IMR-90 (cell line): ENCODE data around the gene PGAP1. TPM values are rescaled to one million over a fixed set of nuclear protein-coding genes. Genes with fewer than 3 reads are reported as not detected.

Experiments used
- ATAC-seq: fragments of 200-7000 bp; cut with Tn5 transposase; 2 replicates; pipeline ENCODE4 v1.9.1; 2020; ENCODE audit warnings: low read depth, mild to moderate bottlenecking, moderate library complexity
- BruUV-seq: library from RNA; stranded (reverse); fragments of 400-500 nt; replicated peaks from 2 replicates; lab custom pipeline; 2021; lab: Mats Ljungman, UMichigan
- CTCF ChIA-PET: fragments of 300-600 bp; formaldehyde crosslinking; extraction: SDS; loops from one replicate; lab custom pipeline; 2021; ENCODE audit warnings: antibody characterized with exemption; lab: Yijun Ruan, JAX
- POLR2A ChIA-PET: fragments of 300-600 bp; sonication (Branson Sonifier 250); formaldehyde crosslinking; loops from one replicate; lab custom pipeline; 2022; ENCODE audit warnings: antibody characterized with exemption; ENCODE audit not compliant: unreplicated experiment; lab: Charles Lee
- DNase-seq: peaks from one replicate; pipeline ENCODE4 v3.0.0; 2013
- H2AFZ ChIP-seq: replicated peaks from 2 replicates; pipeline ENCODE3; 2013; ENCODE audit warnings: low read length, mild to moderate bottlenecking; ENCODE audit not compliant: poor library complexity
- H2AK5ac ChIP-seq: 2 replicates; pipeline ENCODE4 v1.6.1; 2013; ENCODE audit warnings: low read depth, low read length, inconsistent platforms
- H2AK9ac ChIP-seq: replicated peaks from 2 replicates; pipeline ENCODE3; 2013; ENCODE audit warnings: mild to moderate bottlenecking, low read depth, low read length, moderate library complexity; ENCODE audit not compliant: poor library complexity
- H2BK120ac ChIP-seq: 2 replicates; pipeline ENCODE4 v1.6.1; 2013; ENCODE audit warnings: low read depth, low read length, inconsistent platforms
- H2BK15ac ChIP-seq: 3 replicates; pipeline ENCODE4 v1.6.1; 2013; ENCODE audit warnings: low read depth, low read length, inconsistent platforms
- H2BK20ac ChIP-seq: 2 replicates; pipeline ENCODE4 v1.6.1; 2013; ENCODE audit warnings: low read depth, mild to moderate bottlenecking, inconsistent platforms, low read length, moderate library complexity
- H2BK5ac ChIP-seq: 2 replicates; pipeline ENCODE4 v1.6.1; 2013; ENCODE audit warnings: mild to moderate bottlenecking, low read depth, low read length, inconsistent platforms; ENCODE audit not compliant: poor library complexity, severe bottlenecking
- H3K14ac ChIP-seq: replicated peaks from 2 replicates; pipeline ENCODE4 v1.6.1; 2013; ENCODE audit warnings: low read depth, low read length, inconsistent platforms
- H3K18ac ChIP-seq: 2 replicates; pipeline ENCODE4 v1.6.1; 2013; ENCODE audit warnings: low read depth, low read length, control low read depth
- H3K23ac ChIP-seq: 2 replicates; pipeline ENCODE4 v1.6.1; 2013; ENCODE audit warnings: low read depth, low read length, inconsistent platforms
- H3K27ac ChIP-seq: 2 replicates; pipeline ENCODE4 v1.5.1; 2013; ENCODE audit warnings: mild to moderate bottlenecking, control low read depth, low read length; ENCODE audit not compliant: insufficient read depth
- H3K27me3 ChIP-seq: 2 replicates; pipeline ENCODE4 v1.6.1; 2013; ENCODE audit warnings: low read length; ENCODE audit not compliant: control insufficient read depth, insufficient read depth
- H3K36me3 ChIP-seq: 2 replicates; pipeline ENCODE4 v1.6.1; 2013; ENCODE audit warnings: low read length, mixed read lengths; ENCODE audit not compliant: control insufficient read depth, insufficient read depth
- H3K4ac ChIP-seq: 2 replicates; pipeline ENCODE4 v1.6.1; 2013; ENCODE audit warnings: low read depth, low read length, inconsistent platforms
- H3K4me1 ChIP-seq: 2 replicates; pipeline ENCODE4 v1.6.1; 2013; ENCODE audit warnings: low read length, mixed read lengths; ENCODE audit not compliant: control insufficient read depth, insufficient read depth
- H3K4me2 ChIP-seq: 2 replicates; pipeline ENCODE4 v1.6.1; 2013; ENCODE audit warnings: low read depth, mild to moderate bottlenecking, control low read depth, low read length, moderate library complexity
- H3K4me3 ChIP-seq: 2 replicates; pipeline ENCODE4 v1.5.1; 2013; ENCODE audit warnings: low read depth, mild to moderate bottlenecking, control low read depth, low read length, moderate library complexity; ENCODE audit not compliant: insufficient read depth
- H3K56ac ChIP-seq: 2 replicates; pipeline ENCODE4 v1.6.1; 2013; ENCODE audit warnings: low read length, inconsistent platforms; ENCODE audit not compliant: insufficient read depth; ENCODE audit errors: extremely low read depth
- H3K79me1 ChIP-seq, 2 experiments: 2 replicates each; pipeline ENCODE4 v1.6.1; 2013; ENCODE audit warnings: low read length in 2 of 2, inconsistent platforms in 1 of 2, low read depth in 1 of 2
- H3K9ac ChIP-seq: 2 replicates; pipeline ENCODE4 v1.6.1; 2013; ENCODE audit warnings: low read depth, low read length, control low read depth
- H3K9me1 ChIP-seq: 2 replicates; pipeline ENCODE4 v1.6.1; 2013; ENCODE audit warnings: low read length, inconsistent platforms; ENCODE audit not compliant: insufficient read depth
- H3K9me3 ChIP-seq: 2 replicates; pipeline ENCODE4 v1.6.1; 2013; ENCODE audit warnings: low read length; ENCODE audit not compliant: control insufficient read depth, insufficient read depth
- H4K20me1 ChIP-seq: 2 replicates; pipeline ENCODE4 v1.6.1; 2013; ENCODE audit warnings: low read length, inconsistent platforms; ENCODE audit not compliant: insufficient read depth
- H4K5ac ChIP-seq: 2 replicates; pipeline ENCODE4 v1.6.1; 2013; ENCODE audit warnings: mild to moderate bottlenecking, low read depth, low read length, control low read depth
- H4K8ac ChIP-seq, 2 experiments: 2 replicates each; pipeline ENCODE4 v1.6.1; 2013; ENCODE audit warnings: low read depth in 2 of 2, low read length in 2 of 2, control low read depth in 1 of 2, inconsistent platforms in 1 of 2
- H4K91ac ChIP-seq: 2 replicates; pipeline ENCODE4 v1.6.1; 2013; ENCODE audit warnings: low read depth, low read length, inconsistent platforms; ENCODE audit not compliant: insufficient read depth
- BHLHE40 ChIP-seq: fragments of 150-350 bp; IDR thresholded peaks from 2 replicates; pipeline ENCODE4 v1.6.1; 2016; ENCODE audit warnings: mild to moderate bottlenecking, low read depth, low read length
- CHD1 ChIP-seq: IDR thresholded peaks from 2 replicates; pipeline ENCODE4 v1.6.1; 2012; ENCODE audit warnings: low read depth, low read length, improper control_type of control experiment
- MAZ ChIP-seq: IDR thresholded peaks from 2 replicates; pipeline ENCODE4 v1.6.1; 2012; ENCODE audit warnings: low read depth, mild to moderate bottlenecking, low read length, improper control_type of control experiment, moderate library complexity, borderline replicate concordance
- NFE2L2 ChIP-seq: fragments of 150-350 bp; IDR thresholded peaks from 2 replicates; pipeline ENCODE4 v1.6.1; 2016; ENCODE audit warnings: low read depth, mild to moderate bottlenecking, low read length
- POLR2A ChIP-seq: IDR thresholded peaks from 2 replicates; pipeline ENCODE4 v1.6.1; 2012; ENCODE audit warnings: mild to moderate bottlenecking, low read depth, low read length
- RFX5 ChIP-seq: IDR thresholded peaks from 2 replicates; pipeline ENCODE4 v1.8.0; 2012; ENCODE audit warnings: low read depth, mild to moderate bottlenecking, low read length, moderate library complexity
- USF2 ChIP-seq: fragments of 150-350 bp; IDR thresholded peaks from 2 replicates; pipeline ENCODE4 v1.6.1; 2017; ENCODE audit warnings: mild to moderate bottlenecking, antibody characterized with exemption, low read length, low read depth
- WGBS, 2 experiments: methylation state at CpG; one replicate each; pipeline versions ENCODE4 v1.1.5 to v1.1.7; 2013; ENCODE audit warnings: missing lambda C conversion rate in 2 of 2; ENCODE audit not compliant: insufficient read length in 1 of 2; ENCODE audit errors: extremely low coverage in 2 of 2; 5-methylcytosine and 5-hydroxymethylcytosine counted together
- dilution Hi-C: fragments of 300-500 bp; cut with HindIII; formaldehyde crosslinking; loops from one replicate; pipeline ENCODE4 v1.14.3; 2018; ENCODE audit warnings: low sequenced_read_pairs; ENCODE audit not compliant: unreplicated experiment
- in situ Hi-C: fragments of 300-500 bp; cut with MboI; formaldehyde crosslinking; loops from 3 replicates; pipeline ENCODE4 v1.14.3; 2019; ENCODE audit warnings: low sequenced_read_pairs, inconsistent platforms, mixed read lengths
- intact Hi-C: fragments of 100-400 bp; cut with micrococcal nuclease; formaldehyde crosslinking; loops from 2 replicates; pipeline ENCODE4 v1.10.0; 2022
- polyA plus RNA-seq, 3 experiments: library from polyadenylated mRNA; depleted of rRNA; stranded (reverse); fragments of >200 nt; gene quantifications; 2 replicates each; pipeline ENCODE4 v1.2.3, GENCODE V29; 2012; ENCODE audit warnings: low replicate concordance in 1 of 3
- total RNA-seq: library from RNA; depleted of rRNA; stranded (reverse); fragments of >200 nt; gene quantifications from 2 replicates; pipeline ENCODE4 v1.2.3, GENCODE V29; 2012

The PGAP1 gene
- total and polyA plus RNA-seq, 2 of the 4 experiments (the other 2 are of a cell fraction) = 1.9 to 5.7 TPM

DNA sequence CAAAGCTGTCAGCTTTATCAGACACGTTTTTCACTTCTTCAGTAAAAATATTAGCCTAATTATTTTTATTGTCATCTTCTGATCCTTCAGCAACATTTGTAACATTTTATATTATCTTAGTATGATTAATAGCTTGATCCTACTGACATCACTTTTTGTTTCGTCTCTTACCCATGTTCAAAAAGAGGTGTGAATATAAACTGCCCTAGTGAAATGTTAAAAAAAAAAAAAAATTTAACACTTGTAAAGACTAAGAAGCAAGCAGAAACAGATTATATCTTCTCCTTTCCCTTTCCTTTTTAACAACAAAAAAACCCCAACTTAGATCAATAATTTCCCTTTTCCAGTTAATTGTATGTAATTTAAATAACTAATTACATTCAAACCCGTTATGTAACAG lies 81.1 kb downstream of the PGAP1 start:
- no peak overlapping the region for H3K56ac ChIP-seq
- H3K27ac ChIP-seq = no peak overlapping the region
- no peak overlapping the region for H4K91ac ChIP-seq
- H2BK120ac ChIP-seq = no peak overlapping the region
- no peak overlapping the region for H3K4ac ChIP-seq
- ATAC-seq (no peak), DNase-seq (no peak)
- no peaks in the 10 kb centered on the region for H4K20me1 ChIP-seq
- H2BK5ac ChIP-seq = no peak overlapping the region
- H4K8ac ChIP-seq = no peak overlapping the region
- in situ Hi-C loops (no loop called here), intact Hi-C loops (no loop called here), dilution Hi-C loops (no loop called here)
- TF ChIP-seq BHLHE40 (no peak), NFE2L2 (no peak), MAZ (no peak), USF2 (no peak), POLR2A (no peak), CHD1 (no peak), RFX5 (no peak)
- WGBS, 2 experiments = no CpG with 5 or more reads among the region's 3 CpGs
- no TSS peak for BruUV-seq
- no peak overlapping the region for H3K14ac ChIP-seq
- H2BK20ac ChIP-seq = no peak overlapping the region
- H3K4me1 ChIP-seq = no peaks in the 10 kb centered on the region
- no peak overlapping the region for H3K18ac ChIP-seq
- H3K27me3 ChIP-seq = no peaks in the 10 kb centered on the region
- no peaks in the 10 kb centered on the region for H3K36me3 ChIP-seq
- no peak overlapping the region for H3K4me3 ChIP-seq
- POLR2A ChIA-PET = no interaction called here
- no peaks in the 10 kb centered on the region for H3K9me1 ChIP-seq
- no peak overlapping the region for H4K5ac ChIP-seq
- no peak overlapping the region for H3K4me2 ChIP-seq
- no peak overlapping the region for H3K23ac ChIP-seq
- H2BK15ac ChIP-seq = no peak overlapping the region
- H3K79me1 ChIP-seq = no peaks in the 10 kb centered on the region
- no peak overlapping the region for H2AK9ac ChIP-seq
- H3K9me3 ChIP-seq = no peaks in the 10 kb centered on the region
- no peak overlapping the region for H2AFZ ChIP-seq
- no peak overlapping the region for H3K9ac ChIP-seq
- H2AK5ac ChIP-seq = no peak overlapping the region
- CTCF ChIA-PET = no interaction called here
